GM18508 (cell line): Measurements from ENCODE around the gene PFKFB4.

Experiments used
- ATAC-seq: cut with Tn5 transposase; IDR thresholded peaks from one replicate; pipeline ENCODE4 v1.9.1; 2021; ENCODE audit warnings: moderate number of reproducible peaks; ENCODE audit not compliant: insufficient read depth, unreplicated experiment

PFKFB4 gene

GRCh38 chr3:48556796-48557626 lies at the start of gene PFKFB4:
PFKFB4 (minus strand) TSS chr3:48556803; CDS start chr3:48556777, 26 bp downstream.
- peak; percentile 66 for ATAC-seq

- ATAC-seq, result no peak
Measured at GRCh38 chr3:48601622-48601994, 45.0 kb upstream of the PFKFB4 start.

- ATAC-seq, result no peak
Measured at GRCh38 chr3:48600711-48601621, 44.4 kb upstream of the PFKFB4 start.

GRCh38 chr3:48599509-48600285 lies 43.1 kb upstream of the PFKFB4 start:
- ATAC-seq, result no peak

- no peak for ATAC-seq
Measured at GRCh38 chr3:48599077-48599501, 42.5 kb upstream of the PFKFB4 start.

GRCh38 chr3:48598323-48599076 lies 41.9 kb upstream of the PFKFB4 start:
- ATAC-seq, result no peak

GRCh38 chr3:48597408-48597800 lies 40.8 kb upstream of the PFKFB4 start:
- no peak for ATAC-seq

- ATAC-seq, result no peak
Measured at GRCh38 chr3:48596676-48597407, 40.2 kb upstream of the PFKFB4 start.

GRCh38 chr3:48596157-48596556 lies 39.6 kb upstream of the PFKFB4 start:
- ATAC-seq, result no peak

GRCh38 chr3:48595526-48596121 lies 39.0 kb upstream of the PFKFB4 start:
- ATAC-seq, result no peak

GRCh38 chr3:48595075-48595525 lies 38.5 kb upstream of the PFKFB4 start, which contains the start of gene COL7A1:
COL7A1 (minus strand) TSS chr3:48595329; CDS start chr3:48595159, 170 bp downstream.
- ATAC-seq, result no peak

- ATAC-seq, result no peak
Measured at GRCh38 chr3:48594417-48595049, 37.9 kb upstream of the PFKFB4 start.

GRCh38 chr3:48593337-48593736 lies 36.7 kb upstream of the PFKFB4 start:
- ATAC-seq, result no peak

- no peak for ATAC-seq
Measured at GRCh38 chr3:48592519-48593087, 36.0 kb upstream of the PFKFB4 start.

- no peak for ATAC-seq
Measured at GRCh38 chr3:48591886-48592518, 35.4 kb upstream of the PFKFB4 start.

- no peak for ATAC-seq
Measured at GRCh38 chr3:48591436-48591835, 34.8 kb upstream of the PFKFB4 start.

GRCh38 chr3:48588230-48588629 lies 31.6 kb upstream of the PFKFB4 start:
- ATAC-seq, result no peak
